Measurements from ENCODE around the gene PRKN.

- TF ChIP-seq POLR2A (IDR thresholded peaks at IDR 0.05; ENCODE audit: low read length), result no peak
- TF ChIP-seq GATA1 (IDR thresholded peaks at IDR 0.05; ENCODE audit: low read depth, low read length), result no peak
Observed at GRCh38 chr6:162528538-162528937, 199.0 kb downstream of the PRKN start.
